MCF 10A (cell line): Measurements from ENCODE around the gene PTOV1. TPM values are rescaled to one million over a fixed set of nuclear protein-coding genes. Genes with fewer than 3 reads are reported as not detected.

Experiments
- BruUV-seq: library from RNA; stranded (reverse); fragments of 400-500 nt; replicated peaks from 2 replicates; lab custom pipeline; 2021; lab: Mats Ljungman, UMichigan
- CTCF ChIA-PET: fragments of 300-600 bp; sonication (Branson Sonifier 250); formaldehyde crosslinking; extraction: SDS; loops from one replicate; lab custom pipeline; 2021; ENCODE audit warnings: antibody characterized with exemption, inconsistent platforms; lab: Yijun Ruan, JAX
- POLR2A ChIA-PET: fragments of 300-600, 350-650 bp; sonication (Branson Sonifier 250); formaldehyde crosslinking; extraction: SDS; loops from one replicate; lab custom pipeline; 2020; ENCODE audit warnings: antibody characterized with exemption, inconsistent platforms; lab: Yijun Ruan, JAX
- DNase-seq: peaks from one replicate; pipeline ENCODE4 v3.0.0-alpha.2; 2018; ENCODE audit not compliant: unreplicated experiment
- H3K27ac Mint-ChIP-seq: one replicate; pipeline ENCODE4 v1.8.0; 2022; ENCODE audit warnings: mild to moderate bottlenecking, low read depth, mixed read lengths; ENCODE audit not compliant: unreplicated experiment
- H3K27me3 Mint-ChIP-seq: one replicate; pipeline ENCODE4 v1.8.0; 2022; ENCODE audit warnings: mixed read lengths; ENCODE audit not compliant: insufficient read depth, unreplicated experiment
- H3K36me3 Mint-ChIP-seq: one replicate; pipeline ENCODE4 v1.8.0; 2022; ENCODE audit warnings: mild to moderate bottlenecking, moderate library complexity, mixed read lengths; ENCODE audit not compliant: insufficient read depth, unreplicated experiment
- H3K4me1 Mint-ChIP-seq: one replicate; pipeline ENCODE4 v1.8.0; 2022; ENCODE audit warnings: mixed read lengths; ENCODE audit not compliant: insufficient read depth, unreplicated experiment
- H3K4me3 Mint-ChIP-seq: one replicate; pipeline ENCODE4 v1.8.0; 2022; ENCODE audit warnings: mild to moderate bottlenecking, moderate library complexity, mixed read lengths; ENCODE audit not compliant: unreplicated experiment
- H3K9me3 Mint-ChIP-seq: one replicate; pipeline ENCODE4 v1.8.0; 2022; ENCODE audit warnings: mixed read lengths; ENCODE audit not compliant: unreplicated experiment
- CTCF ChIP-seq: fragments of 200-600 bp; IDR thresholded peaks from one replicate; pipeline ENCODE4 v1.8.0; 2022; ENCODE audit warnings: antibody characterized with exemption, mild to moderate bottlenecking; ENCODE audit not compliant: unreplicated experiment
- intact Hi-C: fragments of 100-400 bp; cut with micrococcal nuclease; formaldehyde crosslinking; loops from 2 replicates; pipeline ENCODE4 v1.14.1; 2022
- total RNA-seq: library from RNA; stranded (reverse); gene quantifications from 2 replicates; pipeline ENCODE4 v1.2.3, GENCODE V29; 2022

Gene PTOV1
- total RNA-seq, 1 experiment from 2014 or later: 78.8 TPM

- no peak for TF ChIP-seq CTCF
- POLR2A ChIA-PET: no interaction called here
Measured at GRCh38 chr19:49846408-49846807, 4.6 kb upstream of the PTOV1 start.

GRCh38 chr19:49847731-49848696 lies 2.9 kb upstream of the PTOV1 start:
- no peak for TF ChIP-seq CTCF
- Mint-ChIP-seq H3K4me1 (peaks cover 26% of the 10 kb centered on the region), H3K36me3 (peaks cover 11% of the 10 kb centered on the region), H3K4me3 (peak overlapping the region; percentile 66), H3K9me3 (peaks cover 6% of the 10 kb centered on the region), H3K27me3 (no peaks in the 10 kb centered on the region), H3K27ac (peak overlapping the region; percentile 69)
- POLR2A ChIA-PET: interaction anchor here (0.7 to 3.2 kb wide), 16 partner anchors 9 to 395 kb away, joined by 3 to 17 read pairs (median 5); partner anchors contain the start of genes AKT1S1, ALDH16A1, AP2A1 and FUZ
- intact Hi-C loops: no loop called here
- no TSS peak for BruUV-seq
- CTCF ChIA-PET: interaction anchor here (0.6 to 0.9 kb wide), 5 partner anchors 16 to 343 kb away, joined by 3 to 5 read pairs (median 3); no protein-coding TSS in a partner anchor
- DNase-seq: peak; percentile 92

More at GRCh38 chr19:49846408-49846807, 4.6 kb upstream of the PTOV1 start:
- Mint-ChIP-seq H3K27ac (no peak overlapping the region), H3K9me3 (peaks cover 6% of the 10 kb centered on the region), H3K4me3 (no peak overlapping the region), H3K36me3 (peaks cover 4% of the 10 kb centered on the region), H3K4me1 (peaks cover 16% of the 10 kb centered on the region), H3K27me3 (no peaks in the 10 kb centered on the region)
- CTCF ChIA-PET: interaction anchor here (0.6 to 0.9 kb wide), 2 partner anchors 161 to 176 kb away, joined by 3 to 4 read pairs; no protein-coding TSS in a partner anchor
- no peak for DNase-seq
- intact Hi-C loops: no loop called here
- no TSS peak for BruUV-seq

- peaks cover 6% of the 10 kb centered on the region for H3K9me3 Mint-ChIP-seq
- intact Hi-C loops: no loop called here
- no peak overlapping the region for H3K27ac Mint-ChIP-seq
- ChIA-PET POLR2A (interaction anchor here (0.6 to 3.2 kb wide), 13 partner anchors 15 to 976 kb away, joined by 3 to 30 read pairs (median 5); partner anchors contain the start of genes AP2A1, FUZ, MED25 and NOSIP), CTCF (interaction anchor here (0.7 to 0.8 kb wide), 2 partner anchors 15 to 96 kb away, joined by 3 read pairs; no protein-coding TSS in a partner anchor)
- BruUV-seq: no TSS peak
- no peak for TF ChIP-seq CTCF
- peaks cover 32% of the 10 kb centered on the region for H3K4me1 Mint-ChIP-seq
- no peak for DNase-seq
- no peaks in the 10 kb centered on the region for H3K27me3 Mint-ChIP-seq
- peaks cover 11% of the 10 kb centered on the region for H3K36me3 Mint-ChIP-seq
- peak overlapping the region; percentile 66 for H3K4me3 Mint-ChIP-seq
Measured at GRCh38 chr19:49848938-49849337, 2.0 kb upstream of the PTOV1 start.
